Renal cortical epithelial cell (primary cell): ENCODE data around the gene CKAP2L. TPM values are rescaled to one million over a fixed set of nuclear protein-coding genes. Genes with fewer than 3 reads are reported as not detected.
"Not testable (repeated sequence)": the region's sequence is repeated elsewhere in the genome, so short reads cannot be mapped to it uniquely, and the experiment has no call there.

Experiments
- DNase-seq: peaks from one replicate; pipeline ENCODE4 v3.0.0-alpha.2; 2011; ENCODE audit warnings: low read depth
- total RNA-seq: library from RNA; depleted of rRNA; stranded (reverse); fragments of >200 nt; gene quantifications from 2 replicates; pipeline ENCODE4 v1.2.3, GENCODE V29; 2014

CKAP2L gene
- total RNA-seq, 1 donor from 2014 or later, result 0.40 TPM

GRCh38 chr2:112726487-112727190 lies 37.8 kb downstream of the CKAP2L start:
- peak; percentile 76 for DNase-seq

GRCh38 chr2:112725545-112726457 lies 38.6 kb downstream of the CKAP2L start:
- no peak for DNase-seq

GRCh38 chr2:112724591-112725525 lies 39.6 kb downstream of the CKAP2L start:
- peak; percentile 13 for DNase-seq

GRCh38 chr2:112723995-112724394 lies 40.4 kb downstream of the CKAP2L start:
- no peak for DNase-seq

GRCh38 chr2:112723547-112723940 lies 40.9 kb downstream of the CKAP2L start:
- DNase-seq, result no peak

GRCh38 chr2:112722816-112723546 lies 41.4 kb downstream of the CKAP2L start:
- DNase-seq, result no peak

GRCh38 chr2:112721819-112722522 lies 42.4 kb downstream of the CKAP2L start:
- DNase-seq, result no peak

GRCh38 chr2:112720785-112721184 lies 43.6 kb downstream of the CKAP2L start, which contains the start of gene NT5DC4:
TSS of gene NT5DC4 (plus strand) at chr2:112721020. CDS start at chr2:112721080, 60 bp downstream.
- DNase-seq, result no peak

GRCh38 chr2:112718863-112719370 lies 45.5 kb downstream of the CKAP2L start:
- DNase-seq, result no peak

GRCh38 chr2:112716826-112717352 lies 47.5 kb downstream of the CKAP2L start:
- not testable (repeated sequence) for DNase-seq

GRCh38 chr2:112716094-112716493 lies 48.3 kb downstream of the CKAP2L start:
- not testable (repeated sequence) for DNase-seq

- peak; percentile 75 for DNase-seq
Observed at GRCh38 chr2:112714836-112715631, 49.4 kb downstream of the CKAP2L start.

GRCh38 chr2:112714331-112714730 lies 50.1 kb downstream of the CKAP2L start:
- no peak for DNase-seq

- no peak for DNase-seq
Observed at GRCh38 chr2:112713926-112714325, 50.5 kb downstream of the CKAP2L start.

GRCh38 chr2:112713585-112713925 lies 50.9 kb downstream of the CKAP2L start:
- DNase-seq, result no peak

GRCh38 chr2:112712903-112713584 lies 51.4 kb downstream of the CKAP2L start:
- DNase-seq, result peak; percentile 22

GRCh38 chr2:112712465-112712864 lies 51.9 kb downstream of the CKAP2L start:
- DNase-seq, result no peak

- peak; percentile 73 for DNase-seq
Observed at GRCh38 chr2:112710956-112711750, 53.3 kb downstream of the CKAP2L start.
